ENCODE data around the gene MPPED2.

DNA sequence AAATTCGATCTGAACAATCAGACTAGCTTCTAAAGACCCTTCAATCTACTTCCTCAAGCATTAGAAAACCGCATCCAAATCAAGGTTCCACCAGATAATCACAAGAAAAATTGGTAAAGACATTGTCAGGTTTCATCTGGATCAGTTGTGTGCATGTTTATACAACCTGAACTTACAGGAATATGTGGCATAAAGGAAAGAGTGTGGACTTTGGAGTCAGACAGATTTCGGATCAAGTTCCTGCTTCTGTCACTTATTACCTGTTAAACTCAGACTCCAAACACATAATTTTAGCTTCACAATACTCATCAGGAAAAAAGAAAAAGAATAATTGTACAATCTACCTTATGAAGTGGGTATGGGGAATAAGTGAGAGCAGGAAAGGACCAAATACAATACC is 80.5 kb downstream of the MPPED2 start:
- TF ChIP-seq ZNF274 (IDR thresholded peaks at IDR 0.05; ENCODE audit: low read depth, low read length) = no peak
- no peak for TF ChIP-seq YY1 (IDR thresholded peaks at IDR 0.05; ENCODE audit: insufficient read depth, insufficient read length)
